Liver (tissue), 3 donors: ENCODE results near the gene SMPD3.

Source experiments
- FOXA1 ChIP-seq: IDR thresholded peaks from 2 replicates; pipeline ENCODE4 v1.6.1; 2016; ENCODE audit warnings: antibody characterized with exemption
- FOXA2 ChIP-seq: IDR thresholded peaks from 2 replicates; pipeline ENCODE4 v1.6.1; 2016; ENCODE audit warnings: antibody characterized with exemption
- GABPA ChIP-seq, 2 donors: IDR thresholded peaks in 1 of 2; conservative IDR thresholded peaks in 1 of 2; 2 replicates each; pipeline ENCODE4 v1.6.1; 2016; ENCODE audit warnings: antibody characterized with exemption in 2 of 2, mild to moderate bottlenecking in 1 of 2, moderate library complexity in 1 of 2
- HNF4A ChIP-seq, 2 donors: conservative IDR thresholded peaks; 2 replicates each; pipeline ENCODE4 v1.6.1; 2016; ENCODE audit warnings: antibody characterized with exemption in 2 of 2, mild to moderate bottlenecking in 2 of 2
- JUND ChIP-seq, 2 donors: IDR thresholded peaks; 2 replicates each; pipeline ENCODE4 v1.6.1; 2016; ENCODE audit warnings: antibody characterized with exemption in 2 of 2
- RAD21 ChIP-seq, 2 donors: IDR thresholded peaks; 2 replicates each; pipeline ENCODE4 v1.6.1; 2016; ENCODE audit warnings: antibody characterized with exemption in 2 of 2, mild to moderate bottlenecking in 2 of 2
- SP1 ChIP-seq: IDR thresholded peaks from 2 replicates; pipeline ENCODE4 v1.6.1; 2018; ENCODE audit warnings: antibody characterized with exemption, mild to moderate bottlenecking
- TAF1 ChIP-seq: conservative IDR thresholded peaks from 2 replicates; pipeline ENCODE4 v1.6.1; 2016; ENCODE audit warnings: antibody characterized with exemption, mild to moderate bottlenecking
- YY1 ChIP-seq: IDR thresholded peaks from 2 replicates; pipeline ENCODE4 v1.6.1; 2016; ENCODE audit warnings: antibody characterized with exemption, mild to moderate bottlenecking
- TF ChIP-seq, protein P1 (sequence below): fragments of 150-350 bp; IDR thresholded peaks from 2 replicates; pipeline ENCODE4 v1.5.1; 2017; ENCODE audit warnings: improper control_type of control experiment, low read depth, low read length; ENCODE audit not compliant: missing input control
- TF ChIP-seq, protein P2 (sequence below): IDR thresholded peaks from 2 replicates; pipeline ENCODE4 v1.6.1; 2016; ENCODE audit warnings: antibody characterized with exemption
- TF ChIP-seq, protein P3 (sequence below): IDR thresholded peaks from 2 replicates; pipeline ENCODE4 v1.6.1; 2016; ENCODE audit warnings: antibody characterized with exemption
- TF ChIP-seq, protein P4 (sequence below): IDR thresholded peaks from 2 replicates; pipeline ENCODE4 v1.6.1; 2016; ENCODE audit warnings: antibody characterized with exemption, mild to moderate bottlenecking
- TF ChIP-seq, protein P5 (sequence below): IDR thresholded peaks from 2 replicates; pipeline ENCODE4 v1.6.1; 2016; ENCODE audit warnings: antibody characterized with exemption
- donor health status: healthy.
- donor health status: healthy.

DNA sequence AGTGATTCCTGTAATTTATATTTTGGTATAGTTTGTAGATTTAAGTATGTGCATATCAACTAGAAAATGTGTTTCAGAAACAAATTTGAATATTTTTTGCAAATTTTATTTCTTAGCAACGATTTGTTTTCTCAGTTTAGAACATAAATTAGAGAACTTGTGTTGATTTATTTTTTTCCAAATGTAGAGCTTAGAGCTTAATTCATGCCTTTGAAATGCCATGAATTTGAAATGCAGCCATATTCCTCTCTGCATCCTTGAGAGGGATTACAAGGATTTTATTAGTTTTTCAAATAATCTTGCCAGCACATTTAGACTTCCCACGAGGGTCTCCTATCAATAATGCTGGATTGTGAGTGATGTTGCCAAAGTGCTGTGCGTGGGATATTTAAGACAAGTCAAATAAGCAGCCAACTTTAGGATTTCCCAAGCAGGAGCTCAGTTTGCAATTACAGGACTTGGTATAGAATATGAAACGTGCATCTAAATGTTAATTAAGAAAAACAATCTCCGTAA, 6.7 kb upstream of the SMPD3 start:
- TF ChIP-seq, protein P1, sequence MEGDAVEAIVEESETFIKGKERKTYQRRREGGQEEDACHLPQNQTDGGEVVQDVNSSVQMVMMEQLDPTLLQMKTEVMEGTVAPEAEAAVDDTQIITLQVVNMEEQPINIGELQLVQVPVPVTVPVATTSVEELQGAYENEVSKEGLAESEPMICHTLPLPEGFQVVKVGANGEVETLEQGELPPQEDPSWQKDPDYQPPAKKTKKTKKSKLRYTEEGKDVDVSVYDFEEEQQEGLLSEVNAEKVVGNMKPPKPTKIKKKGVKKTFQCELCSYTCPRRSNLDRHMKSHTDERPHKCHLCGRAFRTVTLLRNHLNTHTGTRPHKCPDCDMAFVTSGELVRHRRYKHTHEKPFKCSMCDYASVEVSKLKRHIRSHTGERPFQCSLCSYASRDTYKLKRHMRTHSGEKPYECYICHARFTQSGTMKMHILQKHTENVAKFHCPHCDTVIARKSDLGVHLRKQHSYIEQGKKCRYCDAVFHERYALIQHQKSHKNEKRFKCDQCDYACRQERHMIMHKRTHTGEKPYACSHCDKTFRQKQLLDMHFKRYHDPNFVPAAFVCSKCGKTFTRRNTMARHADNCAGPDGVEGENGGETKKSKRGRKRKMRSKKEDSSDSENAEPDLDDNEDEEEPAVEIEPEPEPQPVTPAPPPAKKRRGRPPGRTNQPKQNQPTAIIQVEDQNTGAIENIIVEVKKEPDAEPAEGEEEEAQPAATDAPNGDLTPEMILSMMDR: no peak
- no peak for TF ChIP-seq HNF4A (conservative IDR thresholded peaks at IDR 0.05)
- no peak for TF ChIP-seq YY1
- no peak for TF ChIP-seq TAF1
- TF ChIP-seq SP1: no peak
- no peak for TF ChIP-seq RAD21 (IDR thresholded peaks at IDR 0.05)
- TF ChIP-seq, protein P2, sequence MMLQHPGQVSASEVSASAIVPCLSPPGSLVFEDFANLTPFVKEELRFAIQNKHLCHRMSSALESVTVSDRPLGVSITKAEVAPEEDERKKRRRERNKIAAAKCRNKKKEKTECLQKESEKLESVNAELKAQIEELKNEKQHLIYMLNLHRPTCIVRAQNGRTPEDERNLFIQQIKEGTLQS: no peak
- no peak for TF ChIP-seq FOXA1
- TF ChIP-seq FOXA2: no peak
- TF ChIP-seq JUND (IDR thresholded peaks at IDR 0.05): no peak
- TF ChIP-seq, protein P3, sequence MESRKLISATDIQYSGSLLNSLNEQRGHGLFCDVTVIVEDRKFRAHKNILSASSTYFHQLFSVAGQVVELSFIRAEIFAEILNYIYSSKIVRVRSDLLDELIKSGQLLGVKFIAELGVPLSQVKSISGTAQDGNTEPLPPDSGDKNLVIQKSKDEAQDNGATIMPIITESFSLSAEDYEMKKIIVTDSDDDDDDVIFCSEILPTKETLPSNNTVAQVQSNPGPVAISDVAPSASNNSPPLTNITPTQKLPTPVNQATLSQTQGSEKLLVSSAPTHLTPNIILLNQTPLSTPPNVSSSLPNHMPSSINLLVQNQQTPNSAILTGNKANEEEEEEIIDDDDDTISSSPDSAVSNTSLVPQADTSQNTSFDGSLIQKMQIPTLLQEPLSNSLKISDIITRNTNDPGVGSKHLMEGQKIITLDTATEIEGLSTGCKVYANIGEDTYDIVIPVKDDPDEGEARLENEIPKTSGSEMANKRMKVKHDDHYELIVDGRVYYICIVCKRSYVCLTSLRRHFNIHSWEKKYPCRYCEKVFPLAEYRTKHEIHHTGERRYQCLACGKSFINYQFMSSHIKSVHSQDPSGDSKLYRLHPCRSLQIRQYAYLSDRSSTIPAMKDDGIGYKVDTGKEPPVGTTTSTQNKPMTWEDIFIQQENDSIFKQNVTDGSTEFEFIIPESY: no peak
- TF ChIP-seq GABPA (IDR thresholded peaks at IDR 0.05 in 1 of 2, conservative IDR thresholded peaks at IDR 0.05 in 1 of 2): no peak
- TF ChIP-seq, protein P4, sequence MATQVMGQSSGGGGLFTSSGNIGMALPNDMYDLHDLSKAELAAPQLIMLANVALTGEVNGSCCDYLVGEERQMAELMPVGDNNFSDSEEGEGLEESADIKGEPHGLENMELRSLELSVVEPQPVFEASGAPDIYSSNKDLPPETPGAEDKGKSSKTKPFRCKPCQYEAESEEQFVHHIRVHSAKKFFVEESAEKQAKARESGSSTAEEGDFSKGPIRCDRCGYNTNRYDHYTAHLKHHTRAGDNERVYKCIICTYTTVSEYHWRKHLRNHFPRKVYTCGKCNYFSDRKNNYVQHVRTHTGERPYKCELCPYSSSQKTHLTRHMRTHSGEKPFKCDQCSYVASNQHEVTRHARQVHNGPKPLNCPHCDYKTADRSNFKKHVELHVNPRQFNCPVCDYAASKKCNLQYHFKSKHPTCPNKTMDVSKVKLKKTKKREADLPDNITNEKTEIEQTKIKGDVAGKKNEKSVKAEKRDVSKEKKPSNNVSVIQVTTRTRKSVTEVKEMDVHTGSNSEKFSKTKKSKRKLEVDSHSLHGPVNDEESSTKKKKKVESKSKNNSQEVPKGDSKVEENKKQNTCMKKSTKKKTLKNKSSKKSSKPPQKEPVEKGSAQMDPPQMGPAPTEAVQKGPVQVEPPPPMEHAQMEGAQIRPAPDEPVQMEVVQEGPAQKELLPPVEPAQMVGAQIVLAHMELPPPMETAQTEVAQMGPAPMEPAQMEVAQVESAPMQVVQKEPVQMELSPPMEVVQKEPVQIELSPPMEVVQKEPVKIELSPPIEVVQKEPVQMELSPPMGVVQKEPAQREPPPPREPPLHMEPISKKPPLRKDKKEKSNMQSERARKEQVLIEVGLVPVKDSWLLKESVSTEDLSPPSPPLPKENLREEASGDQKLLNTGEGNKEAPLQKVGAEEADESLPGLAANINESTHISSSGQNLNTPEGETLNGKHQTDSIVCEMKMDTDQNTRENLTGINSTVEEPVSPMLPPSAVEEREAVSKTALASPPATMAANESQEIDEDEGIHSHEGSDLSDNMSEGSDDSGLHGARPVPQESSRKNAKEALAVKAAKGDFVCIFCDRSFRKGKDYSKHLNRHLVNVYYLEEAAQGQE: no peak
- TF ChIP-seq, protein P5, sequence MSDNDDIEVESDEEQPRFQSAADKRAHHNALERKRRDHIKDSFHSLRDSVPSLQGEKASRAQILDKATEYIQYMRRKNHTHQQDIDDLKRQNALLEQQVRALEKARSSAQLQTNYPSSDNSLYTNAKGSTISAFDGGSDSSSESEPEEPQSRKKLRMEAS: no peak
